Bronchial smooth muscle cell (primary cell): Measurements from ENCODE around the gene SLC6A9. TPM values are rescaled to one million over a fixed set of nuclear protein-coding genes. Genes with fewer than 3 reads are reported as not detected.

Experiments
- total RNA-seq: library from RNA; depleted of rRNA; stranded (reverse); fragments of >200 nt; gene quantifications from 2 replicates; pipeline ENCODE4 v1.2.1, GENCODE V29; 2014

The SLC6A9 gene
- 2.4 and 6.4 TPM in 2 replicates for total RNA-seq

DNA sequence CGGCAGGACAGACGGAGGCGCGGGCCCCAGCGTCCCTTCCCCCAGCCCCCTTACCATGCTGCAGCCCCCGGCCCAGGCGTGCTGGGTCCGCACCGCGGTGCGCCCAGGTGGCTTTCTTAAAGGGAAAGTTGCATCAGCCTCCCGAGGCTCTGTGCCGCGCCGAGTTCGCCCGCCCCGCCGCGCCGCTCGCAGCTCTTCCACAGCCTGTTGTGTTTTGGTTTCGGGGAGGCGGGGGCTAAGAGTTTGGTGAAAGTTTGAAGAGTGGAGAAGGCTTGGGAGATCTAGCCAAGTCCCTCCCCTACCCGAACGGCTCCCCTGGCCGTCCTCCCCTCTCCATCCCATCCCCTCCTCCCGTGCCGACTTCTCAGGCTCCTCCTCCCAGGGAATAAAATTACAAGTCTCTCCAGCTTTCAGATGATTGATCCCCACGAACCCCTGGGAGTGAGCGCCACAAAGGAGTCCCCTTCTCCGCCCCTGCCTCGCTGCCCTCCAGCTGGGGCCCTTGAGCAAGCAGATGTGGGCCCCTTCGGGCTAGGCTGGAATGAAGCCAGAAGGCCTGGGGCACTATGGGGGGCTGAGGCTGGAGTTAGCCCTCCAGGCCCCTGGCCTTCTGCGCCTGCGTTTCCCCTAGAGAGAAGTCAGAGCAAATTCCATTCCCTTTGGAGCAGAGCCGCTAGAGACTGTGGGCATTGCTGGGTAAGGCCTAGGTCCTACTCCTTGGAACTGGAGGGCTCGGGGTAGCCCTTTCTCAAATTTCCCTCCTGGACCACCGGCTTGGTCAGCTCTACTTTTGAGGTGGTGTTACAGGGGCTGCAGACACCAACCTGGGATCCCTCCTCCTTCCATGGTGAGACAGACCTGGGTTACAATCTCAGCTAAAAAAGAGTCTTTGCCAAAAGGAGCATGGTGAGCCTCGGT, at the start of gene SLC6A9:
Gene SLC6A9, minus strand, starts transcription at position 211 of the 918 bp plus-strand sequence. CDS start 7,185 bp downstream, outside the sequence.

DNA sequence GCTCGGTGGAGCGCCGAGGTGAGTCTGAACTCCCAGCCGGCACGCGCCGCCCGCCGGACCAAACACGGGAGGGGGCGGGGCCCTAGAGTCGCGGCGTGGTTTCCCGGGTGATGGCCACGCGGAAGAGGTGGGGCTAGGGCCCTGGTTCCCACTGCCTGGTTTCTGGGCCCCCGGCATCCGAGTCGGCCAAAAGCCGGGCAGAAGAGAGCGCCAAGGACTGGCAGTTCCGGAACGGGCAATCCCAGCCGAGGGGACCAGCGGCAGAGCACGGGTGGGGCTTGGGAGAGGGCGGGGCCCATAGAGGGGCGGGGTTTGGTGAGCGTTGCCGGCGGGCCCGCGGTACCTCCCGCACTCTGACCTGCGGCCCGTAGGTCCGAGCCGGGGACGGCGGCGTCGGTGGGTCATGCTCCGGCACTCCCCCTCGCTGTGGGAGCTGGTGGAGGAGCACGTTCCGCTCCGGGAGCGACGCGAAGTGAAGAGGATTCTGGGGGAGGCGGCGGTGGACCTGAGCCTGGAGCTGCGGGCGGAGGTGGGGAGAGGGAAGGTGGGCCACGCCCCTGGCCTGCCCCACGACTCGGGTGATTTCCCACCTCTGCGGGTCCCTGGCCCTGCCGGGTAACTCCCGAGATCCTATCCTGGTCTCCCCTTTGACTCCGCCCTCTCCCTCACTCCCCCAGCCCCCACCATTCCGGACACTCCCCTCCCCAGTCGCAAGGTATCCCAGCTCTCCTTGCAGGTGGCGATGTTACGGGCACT, 39.6 kb downstream of the SLC6A9 start, which contains the start of gene CCDC24:
Gene CCDC24, plus strand, starts transcription at position 124 of the 756 bp plus-strand sequence. Its CDS starts 280 bp downstream, at position 404.

DNA sequence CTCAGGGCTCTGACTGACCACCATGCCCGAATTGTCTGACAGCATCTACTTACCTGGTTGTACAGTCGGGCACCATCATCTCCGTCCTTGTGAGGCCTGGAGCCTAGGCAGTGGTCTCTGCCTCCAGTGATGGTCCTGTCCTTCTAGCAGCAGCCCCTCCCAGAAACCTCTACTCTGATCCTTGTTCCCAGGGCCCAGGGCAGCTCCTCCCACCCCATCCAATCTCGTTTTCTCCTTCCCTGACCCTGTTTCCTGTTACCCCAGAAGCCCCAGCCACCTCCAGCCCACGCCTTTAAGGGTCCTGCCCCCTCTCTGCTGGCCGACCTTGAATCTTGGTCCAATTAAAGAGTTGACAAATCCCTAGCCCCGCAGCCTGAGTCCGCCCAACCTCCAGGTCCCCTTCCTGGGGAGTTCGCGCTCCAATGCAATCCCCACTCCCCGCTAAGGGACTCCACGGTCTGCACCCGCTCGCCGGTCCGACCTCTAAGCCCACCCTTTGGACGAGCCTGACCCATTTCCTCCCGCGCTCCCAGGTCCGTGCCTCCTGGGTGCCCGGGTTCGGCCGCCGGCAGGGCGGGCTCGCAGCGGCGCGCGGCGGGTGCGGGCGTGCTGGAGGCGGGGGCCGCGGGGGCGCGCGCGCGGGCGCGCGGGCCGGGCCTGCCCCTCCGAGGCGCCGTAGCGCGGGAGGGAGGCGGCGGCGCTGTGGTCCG, 52.6 kb downstream of the SLC6A9 start, which contains the start of gene B4GALT2:
Gene B4GALT2, plus strand, starts transcription at position 660 of the 710 bp plus-strand sequence. CDS start 1,951 bp downstream, outside the sequence.

DNA sequence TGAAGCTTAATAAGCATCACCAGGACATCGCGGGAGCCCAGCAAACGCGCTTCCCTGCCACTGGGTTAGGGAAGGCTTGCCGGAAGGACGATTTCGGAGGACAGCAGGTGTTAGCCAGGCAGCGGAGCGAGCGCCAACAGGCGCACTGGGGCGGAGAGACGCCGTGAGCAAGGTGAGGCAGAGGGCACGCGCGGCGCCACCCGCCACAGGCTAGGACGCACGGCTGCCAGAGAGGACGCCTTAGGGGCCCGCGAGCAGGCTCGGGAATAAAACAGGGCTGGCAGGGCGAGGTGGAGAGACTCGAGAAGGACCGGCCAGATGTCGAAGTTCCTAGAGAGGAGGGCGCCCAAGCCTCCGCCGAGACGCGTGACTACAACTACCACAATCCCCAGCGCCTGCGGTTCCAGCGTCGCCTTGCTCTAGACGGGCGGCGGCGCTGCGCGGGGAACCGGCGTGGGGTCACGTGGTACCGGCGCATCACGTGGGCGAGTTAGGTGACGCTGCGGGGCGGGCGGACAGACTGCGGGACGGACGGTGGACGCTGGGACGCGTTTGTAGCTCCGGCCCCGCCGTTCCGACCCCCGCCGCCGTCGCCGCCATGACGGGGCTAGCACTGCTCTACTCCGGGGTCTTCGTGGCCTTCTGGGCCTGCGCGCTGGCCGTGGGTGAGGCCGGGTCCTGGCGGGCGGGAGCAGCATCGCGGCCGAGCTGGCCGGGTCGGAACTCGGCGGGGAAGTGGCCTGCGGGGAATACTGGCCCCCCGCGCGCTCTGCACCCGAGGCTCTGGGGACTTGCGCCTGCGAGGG, 56.6 kb downstream of the SLC6A9 start, which contains the start of gene ATP6V0B:
Gene ATP6V0B, plus strand, starts transcription at position 518 of the 806 bp plus-strand sequence. Its CDS starts 81 bp downstream, at position 599.

DNA sequence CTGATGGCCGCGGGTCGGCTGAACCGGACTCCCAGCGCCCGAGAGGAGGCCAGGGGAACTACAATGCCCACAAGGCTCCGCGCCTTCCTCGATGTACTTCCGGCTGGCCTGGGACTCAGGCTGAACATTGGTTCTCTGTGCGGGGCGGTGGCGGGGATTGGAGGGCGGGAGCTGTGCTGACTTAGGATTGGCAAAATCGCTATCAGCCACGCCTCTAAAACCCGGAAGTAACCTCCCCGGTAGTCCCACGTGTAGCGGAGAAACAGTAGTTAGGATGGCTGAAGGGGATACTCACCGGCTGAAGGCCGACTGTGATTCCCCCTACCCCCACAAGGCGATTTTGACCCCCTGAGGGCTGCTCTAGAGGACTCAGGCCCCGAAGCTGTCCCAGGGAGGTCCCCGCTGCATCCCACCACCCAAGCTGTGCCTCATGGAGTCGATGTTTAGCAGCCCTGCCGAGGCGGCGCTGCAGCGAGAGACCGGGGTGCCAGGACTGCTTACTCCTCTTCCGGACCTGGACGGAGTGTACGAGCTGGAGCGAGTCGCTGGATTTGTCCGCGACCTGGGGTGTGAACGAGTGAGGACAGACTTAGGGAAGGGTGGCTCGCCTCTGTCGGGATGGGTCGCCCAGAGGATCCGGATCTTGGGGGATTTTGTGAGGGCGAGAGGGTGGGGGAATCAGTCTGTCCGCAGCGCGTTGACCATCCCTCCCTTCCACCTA, 61.4 kb downstream of the SLC6A9 start, which contains the start of gene DPH2:
Gene DPH2, plus strand, starts transcription at position 265 of the 721 bp plus-strand sequence. Its CDS starts 166 bp downstream, at position 431.

Other genes starting within 250 kb of the SLC6A9 start
- under 0.01 TPM in 1 of 2 replicates, not detected in the other for gene ARTN, start 97.7 kb downstream of the SLC6A9 start, total RNA-seq
- 10.2 and 13.7 TPM in 2 replicates for gene IPO13, start 84.5 kb downstream of the SLC6A9 start, total RNA-seq
- 7.9 and 10.4 TPM in 2 replicates for gene DPH2, start 61.5 kb downstream of the SLC6A9 start, total RNA-seq
- 47.9 and 63.2 TPM in 2 replicates for gene ATP6V0B, start 56.5 kb downstream of the SLC6A9 start, total RNA-seq
- 45.2 and 46.1 TPM in 2 replicates for gene B4GALT2, start 52.3 kb downstream of the SLC6A9 start, total RNA-seq
- gene CCDC24, start 39.9 kb downstream of the SLC6A9 start, total RNA-seq, result 3.1 and 4.4 TPM in 2 replicates
- gene KLF17, start 87.4 kb upstream of the SLC6A9 start, total RNA-seq, result 0.16 TPM in 1 of 2 replicates, not detected in the other
- gene KLF18, start 110.2 kb upstream of the SLC6A9 start, total RNA-seq, result not detected in 2 replicates
- 24.1 and 25.8 TPM in 2 replicates for gene DMAP1, start 182.0 kb upstream of the SLC6A9 start, total RNA-seq